GM18520 (cell line): ENCODE data around the gene SUSD1.

Experiments used
- ATAC-seq: cut with Tn5 transposase; IDR thresholded peaks from one replicate; pipeline ENCODE4 v1.9.1; 2021; ENCODE audit not compliant: unreplicated experiment

The SUSD1 gene

DNA sequence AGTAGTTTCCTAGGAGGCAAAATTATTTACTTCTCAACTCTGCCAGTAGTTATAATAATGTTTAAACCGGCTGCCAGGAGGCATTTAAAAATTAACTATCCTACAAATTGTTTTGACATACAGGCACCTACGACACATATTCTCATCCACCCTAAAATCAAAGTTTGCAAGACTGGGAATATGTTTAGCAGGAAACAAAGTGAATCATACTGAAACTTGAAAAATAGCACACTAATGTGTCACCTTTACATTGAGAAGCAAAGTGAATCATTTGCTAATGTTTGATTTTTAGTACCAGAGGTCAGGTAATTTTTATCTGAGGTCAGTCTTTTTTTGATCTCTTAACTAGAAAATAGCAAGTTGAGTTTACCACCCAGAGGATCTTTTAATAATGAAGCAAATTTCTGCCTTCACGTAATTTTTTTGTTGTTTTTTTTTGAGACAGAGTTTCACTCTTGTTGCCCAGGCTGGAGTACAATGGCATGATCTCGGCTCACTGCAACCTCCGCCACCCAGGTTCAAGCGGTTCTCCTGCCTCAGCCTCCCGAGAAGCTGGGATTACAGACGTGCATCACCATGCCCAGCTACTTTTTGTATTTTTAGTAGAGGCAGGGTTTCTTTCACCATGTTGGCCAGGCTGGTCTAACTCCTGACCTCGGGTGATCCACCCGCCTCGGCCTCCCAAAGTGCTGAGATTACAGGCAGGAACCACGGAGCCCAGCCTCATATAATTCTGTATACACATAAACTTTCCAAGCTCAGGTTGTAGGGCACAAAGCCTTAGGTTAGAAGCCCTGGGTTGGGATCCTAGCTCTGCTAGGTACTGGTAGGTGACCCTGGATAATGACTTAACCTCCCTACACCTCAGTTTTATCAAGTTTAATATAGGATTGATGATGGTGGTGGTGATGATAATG is 154.2 kb downstream of the SUSD1 start:
- ATAC-seq = peak; percentile 47

DNA sequence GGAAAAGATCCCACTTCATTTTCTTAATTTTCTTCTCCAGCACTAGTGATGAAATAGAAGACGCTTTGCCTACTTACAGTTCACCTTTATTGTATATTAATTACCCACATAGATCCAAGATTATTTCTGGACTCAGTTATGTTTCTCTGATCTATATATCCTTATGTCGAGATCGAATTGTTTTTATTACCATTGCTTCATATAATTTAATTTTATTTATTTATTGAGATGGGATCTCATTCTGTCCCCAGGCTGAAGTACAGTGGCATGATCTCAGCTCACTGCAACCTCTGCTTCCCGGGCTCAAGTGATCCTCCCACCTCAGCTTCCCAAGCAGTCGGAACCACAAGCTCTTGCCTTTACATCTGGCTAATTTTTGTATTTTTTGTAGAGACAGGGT is 157.2 kb downstream of the SUSD1 start:
- no peak for ATAC-seq

DNA sequence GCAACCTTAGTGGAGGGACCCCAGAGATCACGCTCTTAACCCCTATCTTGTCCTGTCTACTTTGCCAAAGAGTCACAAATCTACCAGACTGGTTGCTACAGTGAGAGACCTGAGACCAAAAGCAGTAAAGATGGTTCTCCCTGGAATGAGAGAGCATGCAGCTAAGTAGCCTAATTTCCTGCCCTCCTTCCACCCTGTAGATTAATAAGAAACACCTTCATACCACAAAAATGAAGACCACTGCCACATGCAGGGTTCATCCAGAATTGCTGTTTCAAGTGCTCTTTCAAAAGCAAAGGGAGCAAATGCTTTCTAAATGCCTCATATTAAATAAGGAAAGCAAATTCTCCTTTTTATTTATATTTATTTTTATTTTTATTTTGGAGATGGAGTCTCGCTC is 159.4 kb downstream of the SUSD1 start:
- ATAC-seq = no peak

DNA sequence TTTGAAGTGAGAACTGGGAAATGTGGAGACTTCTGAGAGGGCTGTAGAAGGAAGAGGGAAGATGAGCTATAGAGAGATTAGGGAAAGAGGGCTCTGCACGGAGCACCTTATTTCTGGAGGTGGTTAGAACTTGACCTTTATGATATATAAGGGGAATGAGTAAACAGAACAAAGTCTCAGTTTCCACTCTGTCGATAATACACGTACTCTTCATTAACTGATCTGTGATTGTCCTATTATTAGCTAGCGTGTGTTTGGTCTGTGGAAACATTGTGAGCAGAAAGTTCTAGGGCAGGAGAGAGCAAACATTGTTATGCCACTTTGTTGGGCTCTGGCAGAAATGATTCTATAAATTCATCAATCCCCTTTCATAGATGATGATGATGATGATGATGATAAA is 159.9 kb downstream of the SUSD1 start:
- no peak for ATAC-seq

GRCh38 chr9:112013266-112013665 is 161.8 kb downstream of the SUSD1 start:
- ATAC-seq = no peak

DNA sequence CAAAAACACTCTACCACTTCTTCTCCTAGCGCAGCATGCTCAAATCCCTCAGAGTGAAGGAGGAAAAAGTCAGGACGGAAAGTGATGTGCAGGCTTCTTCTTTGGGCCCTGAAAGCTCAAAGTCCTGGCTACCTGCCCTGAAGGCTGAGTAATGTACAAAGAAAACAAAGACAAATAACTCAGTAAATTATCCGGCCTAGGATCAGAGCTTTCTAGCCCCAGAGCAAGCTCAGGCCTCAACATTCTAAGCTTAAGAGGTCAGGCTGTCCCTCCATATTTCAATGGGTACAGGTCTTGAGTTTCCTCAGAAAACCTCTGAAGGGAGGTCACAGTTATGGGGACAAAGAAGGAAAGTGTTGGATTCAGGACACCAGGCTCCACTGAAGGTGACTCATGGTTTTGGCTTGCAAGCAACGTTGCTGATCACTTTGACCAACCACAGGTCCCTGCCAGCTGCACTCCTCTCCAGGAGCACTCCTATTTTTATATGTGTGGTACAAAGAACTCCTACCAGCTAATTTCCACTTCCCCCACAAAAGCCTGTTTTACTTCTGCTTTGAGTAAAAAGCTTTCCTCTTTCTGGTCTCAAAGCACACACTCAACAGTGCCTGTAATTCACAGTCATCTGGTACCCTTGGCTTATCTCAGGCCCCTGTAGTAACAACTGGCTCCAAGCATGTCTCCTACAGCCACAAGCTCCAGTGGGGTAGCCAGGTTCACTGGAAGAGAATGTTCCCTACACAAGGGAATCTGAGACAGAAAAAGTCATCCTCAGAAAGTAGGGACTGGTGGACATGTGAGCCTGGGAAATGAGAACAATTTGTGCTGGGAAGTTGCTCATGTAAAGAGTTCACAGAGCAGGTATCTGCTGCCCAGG is 162.8 kb downstream of the SUSD1 start:
- peak; percentile 74 for ATAC-seq

GRCh38 chr9:112011051-112011620 is 164.0 kb downstream of the SUSD1 start:
- ATAC-seq = no peak

- ATAC-seq = no peak
Measured at GRCh38 chr9:112010537-112010936, 164.6 kb downstream of the SUSD1 start.

GRCh38 chr9:112009656-112010055 is 165.4 kb downstream of the SUSD1 start:
- ATAC-seq = no peak

DNA sequence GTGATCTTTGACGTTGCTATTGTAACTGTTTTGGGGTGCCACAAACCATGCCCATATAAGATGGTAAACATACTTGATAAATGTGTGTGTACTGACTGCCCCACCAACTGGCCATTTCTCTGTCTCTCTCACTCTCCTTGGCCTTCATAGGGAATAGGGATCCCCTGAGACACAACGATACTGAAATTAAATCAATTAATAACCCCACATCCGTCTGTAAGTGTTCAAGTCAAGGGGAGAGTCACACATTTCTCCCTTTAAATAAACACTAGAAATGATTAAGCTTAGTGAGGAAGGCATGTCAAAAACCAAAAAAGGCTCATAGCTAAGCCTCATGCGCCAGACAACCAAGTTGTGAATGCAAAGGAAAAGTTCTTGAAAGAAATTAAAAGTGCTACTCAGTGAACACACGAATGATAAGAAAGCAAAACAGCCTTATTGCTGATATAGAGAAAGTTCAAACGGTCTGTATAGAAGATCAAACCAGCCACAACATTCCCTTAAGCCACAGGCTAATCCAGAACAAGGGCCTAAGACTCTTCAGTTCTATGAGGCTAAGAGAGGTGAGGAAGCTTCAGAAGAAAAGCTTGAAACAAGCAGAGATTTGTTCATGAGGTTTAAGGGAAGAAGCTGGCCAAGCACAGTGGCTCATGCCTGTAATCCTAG is 167.4 kb downstream of the SUSD1 start:
- ATAC-seq = no peak

DNA sequence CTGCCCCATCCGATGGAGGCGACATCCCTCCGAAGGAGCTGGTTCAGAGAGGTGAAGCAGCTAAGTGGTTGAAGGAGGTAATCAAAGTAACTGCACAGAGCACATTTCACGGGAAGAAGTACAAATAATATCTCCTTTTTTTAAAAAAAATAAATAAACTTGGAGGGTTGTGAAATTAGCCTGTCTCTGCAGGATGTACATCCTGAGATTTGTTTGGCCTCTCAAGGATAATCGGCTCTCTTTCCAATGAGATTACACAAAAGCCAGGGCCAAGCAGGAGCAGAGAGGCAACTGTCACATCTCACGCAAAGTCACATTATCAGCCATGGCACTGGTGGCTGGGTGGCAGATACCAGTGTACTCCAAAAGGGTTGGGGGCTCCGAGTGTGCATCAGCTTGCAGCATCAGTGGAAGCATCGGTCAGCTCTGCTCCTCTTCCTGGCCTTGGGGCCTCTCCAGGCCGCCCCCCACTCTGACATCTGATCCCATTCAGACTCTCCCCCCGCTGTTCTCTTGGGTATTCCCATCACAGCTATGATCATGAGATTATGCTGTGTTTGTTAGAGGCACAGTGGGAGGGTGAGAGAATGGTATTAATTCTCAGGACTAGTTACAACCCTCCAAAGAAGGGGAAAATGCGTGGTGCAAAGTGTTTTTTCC is 168.6 kb downstream of the SUSD1 start:
- no peak for ATAC-seq

GRCh38 chr9:112005939-112006338 is 169.2 kb downstream of the SUSD1 start:
- ATAC-seq = no peak

- no peak for ATAC-seq
Measured at GRCh38 chr9:112003538-112003937, 171.6 kb downstream of the SUSD1 start.

DNA sequence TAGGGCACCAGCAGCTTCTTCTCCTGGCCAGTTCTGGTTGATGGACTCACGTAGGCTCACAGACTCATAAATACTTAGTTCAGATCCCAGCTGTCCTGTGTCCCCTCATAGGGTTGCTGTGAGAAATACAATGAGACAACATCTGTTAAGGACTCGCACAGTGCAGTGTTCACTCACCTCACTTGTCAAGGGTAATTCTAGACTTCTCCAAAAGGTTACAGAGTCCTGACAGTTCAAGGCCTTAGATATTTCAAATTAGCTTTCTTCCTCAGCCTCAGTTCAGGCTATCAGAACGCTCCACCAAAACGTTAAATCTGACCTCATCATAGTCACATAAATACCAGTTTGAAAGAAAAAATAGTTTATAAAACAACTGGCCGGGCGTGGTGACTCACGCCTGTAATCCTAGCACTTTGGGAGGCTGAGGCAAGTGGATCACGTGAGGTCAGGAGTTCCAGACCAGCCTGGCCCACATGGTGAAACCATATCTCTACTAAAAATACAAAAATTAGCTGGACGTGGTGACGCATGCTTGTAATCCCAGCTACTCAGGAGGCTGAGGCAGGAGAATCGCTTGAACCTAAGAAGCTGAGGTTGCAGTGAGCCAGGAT is 172.1 kb downstream of the SUSD1 start:
- no peak for ATAC-seq

GRCh38 chr9:112002131-112002846 is 172.8 kb downstream of the SUSD1 start:
- ATAC-seq = no peak

- ATAC-seq = no peak
Measured at GRCh38 chr9:112000743-112001142, 174.4 kb downstream of the SUSD1 start.

DNA sequence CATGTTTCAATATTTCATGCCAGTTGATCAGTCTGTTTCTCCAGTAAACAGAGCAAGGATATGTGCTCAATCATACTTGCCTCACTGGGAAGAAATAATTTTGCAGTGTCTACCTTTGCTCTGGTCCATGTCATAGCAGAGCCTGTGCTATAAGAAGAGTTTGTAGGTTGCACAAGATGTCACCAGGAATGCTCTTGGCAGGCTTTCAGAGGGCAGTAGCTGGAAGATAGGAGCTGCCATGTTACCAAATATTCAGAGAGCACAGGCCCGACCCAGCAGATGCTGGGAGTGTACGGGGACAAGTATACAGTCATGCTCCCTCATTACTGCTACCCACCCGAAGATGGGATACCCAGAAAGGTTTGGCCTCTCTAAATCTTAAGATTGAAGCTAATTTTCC is 175.8 kb downstream of the SUSD1 start:
- no peak for ATAC-seq

- no peak for ATAC-seq
Measured at GRCh38 chr9:111997831-111998230, 177.3 kb downstream of the SUSD1 start.

DNA sequence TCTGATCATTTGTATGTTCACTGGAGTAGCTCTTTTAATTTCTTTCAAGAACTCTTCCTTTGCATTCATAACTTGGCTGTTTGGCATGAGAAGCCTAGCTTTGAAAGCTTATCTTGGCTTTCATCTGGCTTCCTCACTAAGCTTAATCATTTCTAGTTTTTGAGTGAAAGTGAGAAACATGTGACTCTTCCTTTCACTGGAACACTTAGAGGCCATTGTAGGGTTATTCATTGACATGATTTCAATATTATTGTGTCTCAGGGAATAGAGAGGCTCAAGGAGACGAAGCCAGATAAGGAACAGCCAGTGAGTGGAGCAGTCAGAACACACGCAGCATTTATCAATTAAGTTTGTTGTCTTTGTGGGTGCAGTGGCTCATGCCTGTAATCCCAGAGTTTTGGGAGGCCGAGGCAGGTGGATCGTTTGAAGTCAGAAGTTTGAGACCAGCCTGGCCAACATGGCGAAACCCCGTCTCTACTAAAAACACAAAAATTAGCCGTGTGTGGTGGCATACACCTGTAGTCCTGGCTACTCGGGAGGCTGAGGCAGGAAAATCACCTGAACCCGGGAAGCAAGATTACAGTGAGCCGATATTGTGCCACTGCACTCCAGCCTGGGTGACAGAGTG is 180.2 kb downstream of the SUSD1 start:
- ATAC-seq = no peak
